ENCODE results near the gene CSRP2.

CSRP2 gene

GRCh38 chr12:76878899-76879709, at the start of gene CSRP2:
Gene CSRP2, minus strand, starts transcription at chr12:76879019. Its CDS starts 12,759 bp downstream, at chr12:76866260.
- peak; percentile 97 for DNase-seq (ENCODE audit: low spot score)

GRCh38 chr12:76927170-76927784, 48.5 kb upstream of the CSRP2 start:
- peak; percentile 71 for DNase-seq (ENCODE audit: low spot score)

- DNase-seq (ENCODE audit: low spot score) = no peak
Measured at GRCh38 chr12:76925135-76925534, 46.3 kb upstream of the CSRP2 start.

GRCh38 chr12:76922866-76923265, 44.0 kb upstream of the CSRP2 start:
- peak; percentile 10 for DNase-seq (ENCODE audit: low spot score)

GRCh38 chr12:76921891-76922664, 43.3 kb upstream of the CSRP2 start:
- peak; percentile 16 for DNase-seq (ENCODE audit: low spot score)

- DNase-seq (ENCODE audit: low spot score) = no peak
Measured at GRCh38 chr12:76921100-76921471, 42.3 kb upstream of the CSRP2 start.

- no peak for DNase-seq (ENCODE audit: low spot score)
Measured at GRCh38 chr12:76920172-76921099, 41.6 kb upstream of the CSRP2 start.

- DNase-seq (ENCODE audit: low spot score) = no peak
Measured at GRCh38 chr12:76919383-76920171, 40.8 kb upstream of the CSRP2 start.

- DNase-seq (ENCODE audit: low spot score) = peak; percentile 35
Measured at GRCh38 chr12:76916170-76916540, 37.3 kb upstream of the CSRP2 start.

GRCh38 chr12:76915361-76916169, 36.7 kb upstream of the CSRP2 start:
- DNase-seq (ENCODE audit: low spot score) = peak; percentile 35

- DNase-seq (ENCODE audit: low spot score) = no peak
Measured at GRCh38 chr12:76914102-76914859, 35.5 kb upstream of the CSRP2 start.

- no peak for DNase-seq (ENCODE audit: low spot score)
Measured at GRCh38 chr12:76909290-76909689, 30.5 kb upstream of the CSRP2 start.

- DNase-seq (ENCODE audit: low spot score) = no peak
Measured at GRCh38 chr12:76908303-76909017, 29.6 kb upstream of the CSRP2 start.

- no peak for DNase-seq (ENCODE audit: low spot score)
Measured at GRCh38 chr12:76901628-76902380, 23.0 kb upstream of the CSRP2 start.

- no peak for DNase-seq (ENCODE audit: low spot score)
Measured at GRCh38 chr12:76899522-76899921, 20.7 kb upstream of the CSRP2 start.

- DNase-seq (ENCODE audit: low spot score) = peak; percentile 22
Measured at GRCh38 chr12:76898442-76898841, 19.6 kb upstream of the CSRP2 start.

GRCh38 chr12:76896274-76896673, 17.5 kb upstream of the CSRP2 start:
- DNase-seq (ENCODE audit: low spot score) = no peak

GRCh38 chr12:76895796-76896195, 17.0 kb upstream of the CSRP2 start:
- no peak for DNase-seq (ENCODE audit: low spot score)
